Astrocyte (in vitro differentiated cells and primary cell): ENCODE results near the gene PLPPR1. TPM values are rescaled to one million over a fixed set of nuclear protein-coding genes. Genes with fewer than 3 reads are reported as not detected.

ENCODE experiments used
- DNase-seq: peaks from one replicate; pipeline ENCODE4 v3.0.0-alpha.2; 2010; ENCODE audit warnings: low read depth
- FAIRE-seq: peaks from 2 replicates; lab custom pipeline; 2011; peaks lifted over from hg19 to GRCh38; lab: Jason Lieb, UNC
- H2AFZ ChIP-seq: 2 replicates; pipeline ENCODE4 v1.6.0; 2012; ENCODE audit warnings: low read depth, low read length, inconsistent platforms
- H3K27ac ChIP-seq: 2 replicates; pipeline ENCODE4 v1.5.1; 2011; ENCODE audit warnings: low read depth, low read length, inconsistent platforms
- H3K27me3 ChIP-seq: 2 replicates; pipeline ENCODE4 v1.6.0; 2011; ENCODE audit warnings: low read length, inconsistent platforms; ENCODE audit not compliant: insufficient read depth
- H3K36me3 ChIP-seq: 2 replicates; pipeline ENCODE4 v1.5.1; 2011; ENCODE audit warnings: low read length, inconsistent platforms; ENCODE audit not compliant: insufficient read depth
- H3K4me1 ChIP-seq: 2 replicates; pipeline ENCODE4 v1.5.1; 2011; ENCODE audit warnings: low read length, inconsistent platforms; ENCODE audit not compliant: insufficient read depth
- H3K4me2 ChIP-seq: 2 replicates; pipeline ENCODE4 v1.6.0; 2012; ENCODE audit warnings: low read length, inconsistent platforms
- H3K4me3 ChIP-seq: 2 replicates; pipeline ENCODE4 v1.5.1; 2011; ENCODE audit warnings: low read depth, mild to moderate bottlenecking, low read length, inconsistent platforms; ENCODE audit not compliant: insufficient read depth
- H3K79me2 ChIP-seq: 2 replicates; pipeline ENCODE4 v1.6.0; 2012; ENCODE audit warnings: mild to moderate bottlenecking, low read length, inconsistent platforms; ENCODE audit not compliant: insufficient read depth
- H3K9ac ChIP-seq: 2 replicates; pipeline ENCODE4 v1.6.0; 2012; ENCODE audit warnings: mild to moderate bottlenecking, low read length, inconsistent platforms
- H3K9me3 ChIP-seq: 2 replicates; pipeline ENCODE4 v1.5.1; 2012; ENCODE audit warnings: low read depth, mild to moderate bottlenecking, low read length, inconsistent platforms; ENCODE audit not compliant: insufficient read depth
- H4K20me1 ChIP-seq: 2 replicates; pipeline ENCODE4 v1.6.0; 2012; ENCODE audit warnings: low read length, inconsistent platforms; ENCODE audit not compliant: insufficient read depth
- H3K27ac Mint-ChIP-seq: one replicate; pipeline ENCODE4 v1.8.0; 2021; ENCODE audit warnings: mild to moderate bottlenecking, mixed read lengths; ENCODE audit not compliant: unreplicated experiment
- H3K27me3 Mint-ChIP-seq: one replicate; pipeline ENCODE4 v1.8.0; 2021; ENCODE audit warnings: low read depth, mixed read lengths; ENCODE audit not compliant: unreplicated experiment
- H3K36me3 Mint-ChIP-seq: one replicate; pipeline ENCODE4 v1.8.0; 2021; ENCODE audit warnings: low read depth, mixed read lengths; ENCODE audit not compliant: unreplicated experiment
- H3K4me1 Mint-ChIP-seq: one replicate; pipeline ENCODE4 v1.8.0; 2021; ENCODE audit warnings: low read depth, mixed read lengths; ENCODE audit not compliant: unreplicated experiment
- H3K4me3 Mint-ChIP-seq: one replicate; pipeline ENCODE4 v1.8.0; 2021; ENCODE audit warnings: mild to moderate bottlenecking, moderate library complexity, mixed read lengths; ENCODE audit not compliant: unreplicated experiment
- H3K9me3 Mint-ChIP-seq: one replicate; pipeline ENCODE4 v1.8.0; 2021; ENCODE audit warnings: mild to moderate bottlenecking, mixed read lengths; ENCODE audit not compliant: unreplicated experiment
- CTCF ChIP-seq: IDR thresholded peaks from 2 replicates; pipeline ENCODE4 v1.5.1; 2011; ENCODE audit warnings: low read depth, mild to moderate bottlenecking, inconsistent platforms, low read length, moderate library complexity; ENCODE audit not compliant: insufficient read depth
- EZH2 ChIP-seq: IDR thresholded peaks from 2 replicates; pipeline ENCODE4 v1.6.1; 2012; ENCODE audit warnings: mild to moderate bottlenecking, low read length, inconsistent platforms; ENCODE audit not compliant: insufficient read depth
- total RNA-seq: library from RNA; stranded (reverse); gene quantifications from 2 replicates; pipeline ENCODE4 v1.2.1, GENCODE V29; 2021

PLPPR1 gene
- total RNA-seq, 1 donor from 2014 or later, result not detected

GRCh38 chr9:101342595-101342994, 314.1 kb downstream of the PLPPR1 start:
- Histone ChIP-seq H2AFZ (no peak overlapping the region), H3K79me2 (no peaks in the 10 kb centered on the region), H3K27me3 (no peaks in the 10 kb centered on the region), H3K4me1 (no peaks in the 10 kb centered on the region), H3K27ac (no peak overlapping the region), H3K9me3 (no peaks in the 10 kb centered on the region), H3K4me3 (no peak overlapping the region), H3K9ac (no peak overlapping the region), H3K4me2 (no peak overlapping the region), H4K20me1 (no peaks in the 10 kb centered on the region), H3K36me3 (no peaks in the 10 kb centered on the region)
- DNase-seq (no peak), FAIRE-seq (no peak)
- Mint-ChIP-seq H3K27ac (no peak overlapping the region), H3K36me3 (no peaks in the 10 kb centered on the region), H3K4me3 (no peak overlapping the region), H3K27me3 (no peaks in the 10 kb centered on the region), H3K4me1 (no peaks in the 10 kb centered on the region), H3K9me3 (no peaks in the 10 kb centered on the region)
- no peak for TF ChIP-seq CTCF
- TF ChIP-seq EZH2, result no peak

DNA sequence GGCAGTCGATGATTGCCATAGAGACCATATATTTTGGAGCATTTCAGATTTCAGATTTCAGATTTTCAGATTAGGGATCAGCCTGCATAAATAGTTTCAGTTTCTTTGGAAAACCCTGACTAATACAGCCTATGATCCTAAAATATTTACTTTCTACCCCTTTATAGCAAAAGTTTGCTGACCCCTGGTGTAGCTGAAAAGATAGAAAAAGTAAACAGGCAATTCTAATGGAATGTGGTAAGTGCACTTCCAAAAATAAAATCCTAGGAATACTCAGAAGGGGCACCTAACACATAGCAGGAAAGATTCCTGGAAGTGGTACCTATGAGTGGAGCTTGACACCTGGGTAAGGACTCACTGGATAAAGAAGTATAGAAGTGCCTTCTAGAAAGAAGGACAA, 321.8 kb downstream of the PLPPR1 start:
- Mint-ChIP-seq H3K4me3 (no peak overlapping the region), H3K4me1 (peaks cover 13% of the 10 kb centered on the region), H3K27me3 (no peaks in the 10 kb centered on the region), H3K27ac (no peak overlapping the region), H3K9me3 (no peaks in the 10 kb centered on the region), H3K36me3 (no peaks in the 10 kb centered on the region)
- FAIRE-seq (no peak), DNase-seq (no peak)
- Histone ChIP-seq H3K79me2 (no peaks in the 10 kb centered on the region), H2AFZ (no peak overlapping the region), H3K27ac (no peak overlapping the region), H3K27me3 (no peaks in the 10 kb centered on the region), H4K20me1 (no peaks in the 10 kb centered on the region), H3K36me3 (no peaks in the 10 kb centered on the region), H3K4me2 (no peak overlapping the region), H3K4me3 (no peak overlapping the region), H3K4me1 (no peaks in the 10 kb centered on the region), H3K9me3 (no peaks in the 10 kb centered on the region), H3K9ac (no peak overlapping the region)
- TF ChIP-seq EZH2 (no peak), CTCF (no peak)

GRCh38 chr9:101352892-101353463, 324.5 kb downstream of the PLPPR1 start:
- no peak overlapping the region for H3K4me3 Mint-ChIP-seq
- Histone ChIP-seq H3K27ac (no peak overlapping the region), H3K79me2 (no peaks in the 10 kb centered on the region), H3K9me3 (no peaks in the 10 kb centered on the region), H3K9ac (no peak overlapping the region), H2AFZ (no peak overlapping the region), H3K27me3 (no peaks in the 10 kb centered on the region), H3K4me1 (no peaks in the 10 kb centered on the region), H3K4me3 (no peak overlapping the region), H3K4me2 (no peak overlapping the region), H3K36me3 (no peaks in the 10 kb centered on the region), H4K20me1 (no peaks in the 10 kb centered on the region)
- no peaks in the 10 kb centered on the region for H3K36me3 Mint-ChIP-seq
- H3K27ac Mint-ChIP-seq, result no peak overlapping the region
- H3K27me3 Mint-ChIP-seq, result no peaks in the 10 kb centered on the region
- TF ChIP-seq EZH2 (no peak), CTCF (no peak)
- FAIRE-seq (no peak), DNase-seq (no peak)
- peaks cover 6% of the 10 kb centered on the region for H3K9me3 Mint-ChIP-seq
- peaks cover 15% of the 10 kb centered on the region for H3K4me1 Mint-ChIP-seq
